SK-N-MC (cell line): Measurements from ENCODE around the gene S1PR2.

Experiments
- EZH2 ChIP-seq: fragments of 200-600 bp; sonication (generic); IDR thresholded peaks from one replicate; pipeline ENCODE4 v1.6.1; 2017; ENCODE audit warnings: antibody characterized with exemption
- POLR2AphosphoS5 ChIP-seq: IDR thresholded peaks from 2 replicates; pipeline ENCODE4 v1.6.1; 2012; ENCODE audit warnings: mild to moderate bottlenecking, low read depth, low read length, borderline replicate concordance

- TF ChIP-seq POLR2AphosphoS5 (peak; percentile 56), EZH2 (no peak)
Measured at GRCh38 chr19:10270616-10271394, 39.7 kb upstream of the S1PR2 start, which contains the start of gene ICAM1.
